HG02571 (cell line): ENCODE data around the gene KRT9.
"Not testable (repeated sequence)": the region's sequence is repeated elsewhere in the genome, so short reads cannot be mapped to it uniquely, and the experiment has no call there.

Experiments used
- ATAC-seq: cut with Tn5 transposase; IDR thresholded peaks from one replicate; pipeline ENCODE4 v1.9.1; 2021; ENCODE audit warnings: mild to moderate bottlenecking, moderate library complexity; ENCODE audit not compliant: unreplicated experiment

The KRT9 gene

DNA sequence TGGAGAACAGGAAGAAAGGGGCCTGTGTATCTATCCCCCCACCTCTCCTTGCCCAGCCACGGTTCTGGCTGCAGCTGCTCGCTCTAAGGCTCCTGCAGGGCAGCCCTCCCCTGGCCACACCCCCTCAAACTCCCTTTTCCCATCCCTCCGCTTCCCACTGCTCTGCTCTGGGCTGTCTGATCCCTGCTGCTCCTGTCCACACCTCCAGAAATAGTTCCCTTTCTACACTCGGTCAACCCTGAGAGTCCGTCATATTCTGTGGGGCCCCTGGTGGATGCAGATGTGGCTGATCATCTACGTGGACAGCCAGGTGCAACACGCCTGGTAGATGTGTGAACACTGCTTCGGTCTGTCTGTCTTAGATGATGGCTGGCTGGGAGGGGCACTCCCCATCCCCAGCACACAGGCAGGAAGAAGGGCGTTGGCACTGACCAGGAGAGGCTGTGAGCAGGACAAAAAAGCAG lies 24.4 kb downstream of the KRT9 start:
- no peak for ATAC-seq

DNA sequence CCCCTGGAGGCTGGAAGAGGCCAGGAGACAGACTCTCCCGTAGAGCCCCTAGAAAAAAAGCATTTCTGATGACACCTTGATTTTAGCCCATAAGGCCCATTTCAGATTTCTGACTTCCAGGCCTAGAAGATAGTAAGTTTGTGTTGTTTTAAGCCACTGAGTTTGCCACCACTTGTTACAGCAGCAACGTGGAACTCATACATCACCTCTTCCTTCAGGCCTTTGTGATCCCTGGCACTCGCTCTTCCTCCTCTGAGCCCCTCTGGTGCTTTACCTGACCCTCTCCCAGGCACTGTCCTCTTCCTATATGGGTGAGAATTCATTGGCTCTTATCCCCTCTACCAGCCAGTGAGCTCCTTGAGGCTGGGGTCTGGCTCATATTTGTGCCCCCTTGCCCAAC lies 25.0 kb downstream of the KRT9 start:
- no peak for ATAC-seq

DNA sequence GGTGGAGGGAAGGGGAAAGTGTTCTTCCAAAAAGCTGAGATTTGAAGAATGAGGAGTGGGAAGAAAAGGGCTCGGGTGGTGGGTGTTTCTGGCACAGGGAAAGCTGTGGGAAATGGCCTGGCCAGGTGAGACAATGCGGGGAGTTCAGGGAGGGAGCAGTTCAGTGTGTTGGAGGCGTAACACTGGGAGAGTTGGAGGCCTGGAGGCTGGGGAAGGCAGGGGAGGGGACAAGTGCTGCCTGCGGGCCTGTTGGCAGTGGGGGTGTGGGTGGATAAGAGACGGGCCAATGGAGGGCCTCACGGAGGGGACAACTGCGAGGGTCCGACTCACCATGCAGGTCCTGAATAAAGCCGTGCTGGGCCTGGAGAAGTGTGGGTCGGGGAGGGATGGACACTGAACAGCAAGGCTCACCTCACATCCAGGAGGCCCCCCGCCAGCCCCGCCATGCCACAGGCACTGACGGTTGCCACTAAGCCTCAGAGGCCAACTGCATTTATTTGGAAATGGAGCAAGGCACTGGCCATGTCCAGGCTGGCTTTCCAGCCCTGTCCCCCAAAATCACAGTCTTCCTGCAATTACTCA lies 25.9 kb downstream of the KRT9 start:
- ATAC-seq, result no peak

DNA sequence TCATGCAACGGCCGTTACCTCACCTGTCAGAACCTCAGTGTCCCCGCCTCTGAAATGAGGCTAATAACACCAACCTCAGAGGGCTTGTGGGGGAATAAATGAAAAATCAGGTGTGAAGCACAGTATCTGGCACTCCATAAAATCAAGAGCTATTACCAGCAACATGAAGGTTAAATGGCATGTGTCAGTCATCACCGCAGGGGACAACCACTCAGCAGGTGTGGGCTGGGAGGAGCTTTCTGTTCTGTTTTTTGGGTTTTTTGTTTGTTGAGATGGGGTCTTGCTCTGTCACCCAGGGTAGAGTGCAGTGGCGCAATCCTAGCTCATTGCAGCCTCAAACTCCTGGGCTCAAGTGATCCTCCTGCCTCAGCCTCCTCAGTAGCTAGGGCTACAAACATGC lies 26.9 kb downstream of the KRT9 start:
- ATAC-seq, result no peak

DNA sequence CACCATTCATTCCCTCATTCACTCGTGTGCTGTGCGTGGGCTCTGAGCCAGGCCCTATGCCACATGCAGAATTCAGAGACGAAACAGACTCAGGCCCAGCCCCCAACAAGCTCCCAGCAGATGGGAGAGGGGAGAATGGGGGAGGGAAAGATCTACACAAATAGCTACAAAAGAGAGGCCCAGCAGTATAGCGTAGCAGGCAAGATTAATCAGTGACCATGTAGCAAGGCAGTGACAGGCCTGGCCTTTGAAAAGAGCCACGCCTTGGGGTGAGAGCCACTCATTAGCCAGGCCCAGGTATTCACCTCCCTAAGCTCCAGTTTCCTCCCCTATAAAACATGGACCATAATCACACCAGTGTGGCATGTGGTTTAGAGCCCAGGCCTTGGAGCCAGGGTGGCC lies 27.4 kb downstream of the KRT9 start:
- ATAC-seq, result no peak

DNA sequence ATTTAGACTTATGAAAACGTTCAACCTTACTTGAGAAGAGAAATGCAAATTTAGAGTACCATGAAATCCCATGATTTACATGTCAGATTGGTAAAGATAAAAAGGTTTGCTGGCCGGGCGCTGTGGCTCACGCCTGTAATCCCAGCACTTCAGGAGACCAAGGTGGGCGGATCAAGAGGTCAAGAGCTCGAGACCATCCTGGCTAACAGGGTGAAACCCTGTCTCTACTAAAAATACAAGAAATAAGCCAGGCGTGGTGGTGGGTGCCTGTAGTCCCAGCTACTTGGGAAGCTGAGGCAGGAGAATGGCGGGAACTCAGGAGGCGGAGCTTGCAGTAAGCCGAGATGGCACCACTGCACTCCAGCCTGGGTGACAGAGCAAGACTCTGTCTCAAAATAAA lies 29.1 kb downstream of the KRT9 start:
- ATAC-seq, result not testable (repeated sequence)

DNA sequence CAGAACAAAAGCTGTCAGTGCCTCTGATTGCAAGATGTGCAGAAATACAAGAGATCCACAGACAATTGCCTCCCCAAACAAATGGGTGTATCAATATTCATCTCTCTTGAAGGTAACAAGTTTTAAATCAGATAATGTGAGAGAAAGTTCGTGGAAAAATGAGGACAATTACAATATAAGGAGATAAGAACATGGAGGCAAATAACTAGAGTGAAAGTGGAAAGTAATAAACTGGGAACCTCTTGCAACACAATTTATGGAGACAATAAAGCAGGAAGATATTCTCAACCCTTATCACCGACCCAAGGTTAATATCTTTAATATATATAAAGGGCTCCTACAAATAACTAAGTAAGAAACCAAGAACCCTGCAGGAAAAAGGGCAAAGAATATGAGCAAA lies 29.5 kb downstream of the KRT9 start:
- no peak for ATAC-seq

DNA sequence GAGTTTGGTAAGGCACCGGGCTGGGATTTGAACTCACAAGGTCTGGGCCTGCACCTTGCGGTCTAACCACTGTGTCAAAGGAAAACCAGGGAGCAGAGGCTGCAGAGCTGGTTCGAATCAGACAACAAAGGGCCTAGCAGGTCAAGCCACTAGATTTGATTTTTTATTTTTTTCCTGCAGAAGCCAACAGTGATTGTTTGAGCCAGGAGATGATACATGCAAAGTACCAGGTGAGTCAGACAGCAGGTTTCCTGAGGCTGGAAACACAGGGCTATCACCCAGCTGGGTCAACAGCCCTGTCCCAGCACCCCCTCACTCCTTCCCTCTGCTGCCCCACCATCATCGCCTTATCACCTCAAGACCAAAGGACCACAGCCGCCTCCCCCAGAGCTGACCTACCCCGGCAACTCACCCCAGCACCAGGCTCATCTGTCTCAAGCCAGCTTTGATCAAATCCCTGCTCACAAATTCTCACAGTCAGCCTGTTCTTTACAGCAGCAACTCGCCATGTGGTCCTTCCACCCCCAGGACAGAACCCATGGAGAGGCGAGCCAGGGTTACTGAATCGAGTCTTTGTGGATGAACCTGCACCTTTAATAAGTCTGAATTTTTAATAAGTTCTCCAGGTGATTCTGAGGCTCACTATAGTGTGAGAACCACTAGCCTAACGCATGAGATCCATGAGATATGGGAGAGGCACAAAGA lies 30.8 kb downstream of the KRT9 start:
- no peak for ATAC-seq

DNA sequence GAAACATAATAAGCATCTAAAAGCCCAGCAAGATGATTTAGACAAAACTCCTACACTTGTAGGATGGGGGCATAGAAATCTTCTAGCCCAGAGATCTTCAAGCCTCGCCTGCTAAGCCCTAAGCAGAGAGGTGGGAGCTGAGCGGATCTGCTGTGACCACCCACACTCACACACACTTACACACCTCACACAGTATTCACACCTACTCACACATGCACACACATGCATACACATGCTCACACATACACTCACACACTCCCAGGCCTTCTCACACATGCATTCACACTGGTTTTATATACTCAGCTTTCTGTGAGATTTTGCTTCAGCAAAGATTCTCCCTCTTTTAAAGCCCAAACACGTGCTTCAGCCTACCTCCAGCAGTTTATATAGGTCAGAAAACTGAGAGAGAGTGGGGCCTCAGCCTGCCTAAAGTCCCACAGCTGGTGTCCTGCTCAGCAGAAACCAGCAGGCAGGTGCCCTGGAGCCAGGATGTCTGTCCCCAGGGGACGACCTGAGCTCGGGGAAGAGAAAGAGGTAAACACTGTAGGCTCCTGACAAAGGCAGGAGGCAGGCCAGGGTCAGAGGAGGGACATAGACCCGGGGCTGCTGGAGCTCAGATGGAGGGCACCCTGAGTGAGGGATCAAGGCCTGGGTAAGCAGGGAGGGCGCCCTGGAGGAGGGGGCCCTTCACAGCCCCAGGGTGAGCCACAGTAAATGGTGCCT lies 31.7 kb downstream of the KRT9 start:
- no peak for ATAC-seq

DNA sequence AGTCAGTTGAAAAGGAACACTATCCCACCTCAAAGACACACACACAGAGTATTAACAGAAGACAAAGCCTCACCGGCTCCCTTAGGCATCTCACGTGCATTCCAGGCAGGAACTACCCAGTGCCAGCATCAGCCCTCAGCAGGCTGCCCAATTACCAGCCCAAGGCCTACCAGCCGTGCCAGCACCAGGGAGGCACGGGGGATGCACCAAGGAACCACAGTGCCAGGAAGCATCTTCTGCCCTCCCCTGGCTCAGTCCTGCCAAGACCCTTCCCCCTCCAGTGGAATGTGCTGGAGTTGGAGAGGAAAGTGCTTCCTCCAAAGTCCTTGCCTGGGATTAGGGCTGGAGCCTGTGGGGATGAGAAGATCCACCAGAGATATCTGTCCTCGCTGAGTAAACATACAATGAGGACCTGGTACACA lies 32.8 kb downstream of the KRT9 start:
- no peak for ATAC-seq

DNA sequence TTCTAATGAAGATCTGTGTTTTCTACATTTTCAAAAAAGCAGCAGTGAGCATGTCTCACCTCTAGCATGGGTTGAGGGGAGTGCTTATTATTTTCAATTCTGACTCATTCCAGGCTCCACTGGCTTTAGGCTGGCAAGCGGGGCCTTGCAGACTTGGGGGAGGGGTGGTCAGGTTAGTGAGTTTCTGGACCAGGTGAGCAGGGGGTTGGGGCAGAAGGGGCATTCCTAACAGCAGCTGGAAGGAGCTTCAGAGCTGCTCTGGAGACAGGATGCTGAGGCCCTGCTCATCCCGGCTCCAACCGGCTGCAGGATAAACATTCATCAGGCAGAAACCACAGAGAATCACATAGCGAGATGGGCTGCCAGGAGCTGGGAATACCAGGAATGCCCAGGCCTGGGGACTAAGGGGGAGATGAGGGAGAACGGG lies 33.3 kb downstream of the KRT9 start:
- ATAC-seq, result no peak

DNA sequence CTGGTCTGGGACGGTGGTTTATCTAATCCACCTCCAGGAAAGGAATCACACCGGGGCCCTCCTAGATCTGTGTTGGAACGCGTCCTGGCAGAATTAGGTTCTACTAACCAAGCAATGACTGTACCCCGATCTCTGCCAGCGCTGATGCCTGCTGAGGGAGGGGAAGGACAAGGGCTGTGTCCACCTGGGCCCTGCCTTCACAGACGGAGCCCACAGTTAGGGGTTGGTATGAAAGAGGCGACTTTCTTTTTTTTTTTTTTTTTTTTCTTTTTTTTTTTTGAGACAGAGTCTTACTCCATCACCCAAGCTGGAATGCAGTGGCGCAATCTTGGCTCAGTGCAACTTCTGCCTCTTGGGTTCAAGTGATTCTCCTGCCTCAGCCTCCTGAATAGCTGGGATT lies 33.9 kb downstream of the KRT9 start:
- no peak for ATAC-seq

DNA sequence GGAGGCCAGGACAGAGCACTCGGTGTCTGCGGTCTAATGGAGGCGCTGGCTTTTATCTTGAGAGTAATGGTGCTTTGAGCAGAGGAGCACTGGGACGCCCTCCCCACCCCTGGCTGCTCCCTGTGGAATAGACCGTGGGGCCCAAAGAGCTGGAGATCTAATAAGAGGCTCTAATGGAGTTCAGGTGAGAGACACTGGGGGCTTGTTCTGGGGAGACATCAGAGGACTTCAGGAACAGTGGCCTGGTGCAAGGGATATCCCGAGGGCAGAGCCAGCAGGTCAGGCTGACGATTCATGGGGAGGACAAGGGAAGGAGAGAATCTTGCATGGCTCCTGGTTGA lies 34.3 kb downstream of the KRT9 start:
- ATAC-seq, result no peak

DNA sequence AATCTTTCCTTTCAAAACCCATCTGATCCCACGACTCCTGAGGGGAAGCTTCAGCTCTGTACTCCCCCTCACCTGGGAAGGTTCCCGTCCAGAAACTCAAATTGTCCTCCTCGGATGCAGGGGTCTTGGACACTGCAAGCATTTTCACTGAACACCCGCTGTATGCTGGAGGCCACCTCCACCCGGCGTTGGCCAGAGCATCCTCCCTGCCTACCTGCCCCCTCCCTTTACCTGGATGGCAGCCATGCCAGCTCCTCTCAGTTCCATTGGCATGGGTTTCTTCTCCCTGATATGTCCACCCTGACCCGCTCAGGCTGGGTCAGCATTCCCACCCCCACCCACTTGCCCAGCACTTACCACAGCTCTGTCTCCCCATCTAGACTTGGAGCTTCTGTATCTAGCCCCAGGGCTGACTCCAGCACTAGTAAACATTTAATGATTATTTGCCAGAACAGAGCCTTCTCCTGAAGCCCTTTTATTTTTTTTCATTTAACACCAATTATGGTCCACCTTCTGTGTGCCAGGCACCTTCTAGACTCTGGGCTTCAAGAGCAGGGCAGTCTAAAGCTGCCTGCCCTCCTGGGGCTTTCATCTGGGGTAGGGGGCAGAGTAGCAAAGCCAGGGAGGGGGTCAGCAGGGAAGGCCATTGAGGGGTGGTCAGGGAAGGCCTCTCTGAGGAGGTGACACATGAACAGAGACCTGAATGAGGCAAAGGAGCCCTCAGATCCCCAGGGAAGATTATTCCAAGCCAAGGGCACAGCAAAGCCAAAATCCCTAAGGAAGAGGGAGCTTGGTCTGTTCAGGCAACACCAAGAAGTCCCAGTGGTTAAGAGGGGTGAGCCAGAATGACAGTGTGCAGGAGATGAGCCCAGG lies 34.9 kb downstream of the KRT9 start:
- no peak for ATAC-seq

DNA sequence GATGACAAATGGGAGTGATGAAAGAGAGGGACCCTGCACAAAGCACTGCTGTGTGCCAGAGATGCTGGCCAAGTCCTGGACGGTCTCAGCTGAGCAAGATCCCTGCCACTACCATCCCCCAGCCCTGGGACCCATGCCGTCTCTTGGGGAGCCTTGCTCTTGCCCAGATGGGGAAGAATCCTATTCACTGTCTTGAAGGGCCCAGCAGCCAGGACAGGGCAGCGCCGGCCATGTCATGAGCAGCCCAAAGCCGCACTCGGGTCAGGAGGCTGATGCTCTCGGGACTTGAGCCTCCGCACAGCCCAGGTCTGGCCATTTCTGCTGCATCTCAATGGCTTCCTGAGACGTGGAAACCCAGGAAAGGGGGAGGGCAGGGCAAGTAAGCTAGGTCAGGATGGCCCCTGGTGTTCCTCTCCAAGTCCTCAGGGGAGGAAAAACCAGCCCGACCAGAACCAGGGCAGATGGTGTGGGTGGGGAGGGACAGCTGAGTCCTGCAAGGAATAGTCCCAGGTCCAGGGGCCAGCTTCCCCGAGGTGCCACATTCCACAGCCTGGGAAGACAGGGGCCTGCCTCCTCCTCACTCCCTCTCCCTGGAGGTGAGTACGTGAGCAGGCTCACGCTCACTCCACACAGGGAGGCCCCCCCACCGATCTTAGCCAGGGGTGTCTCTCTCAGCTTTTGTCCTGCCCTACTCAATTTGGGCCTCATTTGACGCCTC lies 35.9 kb downstream of the KRT9 start:
- ATAC-seq, result no peak

DNA sequence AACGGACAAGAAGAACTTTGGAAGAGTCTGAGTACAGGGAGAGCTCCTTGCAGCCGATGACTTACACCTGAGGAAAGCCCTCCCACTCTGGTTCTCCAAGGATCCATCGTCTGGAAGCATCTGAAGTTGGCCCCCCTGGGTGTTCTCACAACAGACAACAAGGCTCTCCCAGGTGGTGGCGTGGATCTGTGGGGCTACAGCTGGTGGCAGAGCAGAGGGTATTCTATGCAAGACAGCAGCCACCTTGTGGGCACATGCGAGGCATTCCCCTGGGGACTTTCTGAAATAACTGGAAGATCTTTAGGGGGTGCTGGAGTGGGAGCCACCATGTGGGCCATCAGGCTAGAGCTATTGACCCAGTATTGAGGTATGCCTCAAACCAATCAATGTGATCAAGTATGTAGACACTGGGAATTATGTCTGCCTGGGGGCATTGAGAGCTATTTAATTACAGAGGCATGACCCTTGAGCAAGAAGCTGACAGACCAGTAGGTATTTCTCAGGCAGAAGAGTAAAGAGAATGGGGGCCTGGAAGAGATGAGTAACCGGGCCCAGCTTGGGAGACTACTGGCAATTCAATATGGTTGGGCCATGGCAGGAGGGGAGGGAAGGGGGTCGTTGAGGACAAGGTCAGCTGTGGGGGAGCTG lies 36.8 kb downstream of the KRT9 start:
- ATAC-seq, result no peak

DNA sequence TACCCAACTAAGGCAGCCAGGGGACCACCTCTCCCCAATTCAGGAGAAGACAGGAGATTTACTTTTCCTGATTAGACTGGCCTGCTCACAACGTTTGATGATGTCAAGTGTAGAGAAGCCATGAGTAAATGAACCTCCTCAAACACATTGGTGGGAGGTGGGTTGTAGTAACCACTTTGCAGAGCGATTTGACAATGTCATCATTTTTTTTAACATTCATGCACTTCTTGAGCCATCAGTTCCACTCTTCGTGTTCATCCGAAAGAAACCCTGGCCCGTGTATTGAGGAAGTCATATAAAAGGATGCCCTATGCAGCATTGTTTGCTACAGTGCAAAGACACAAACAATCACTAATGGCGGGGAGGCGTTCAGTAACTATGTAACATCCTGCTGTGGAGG lies 38.2 kb downstream of the KRT9 start:
- no peak for ATAC-seq

DNA sequence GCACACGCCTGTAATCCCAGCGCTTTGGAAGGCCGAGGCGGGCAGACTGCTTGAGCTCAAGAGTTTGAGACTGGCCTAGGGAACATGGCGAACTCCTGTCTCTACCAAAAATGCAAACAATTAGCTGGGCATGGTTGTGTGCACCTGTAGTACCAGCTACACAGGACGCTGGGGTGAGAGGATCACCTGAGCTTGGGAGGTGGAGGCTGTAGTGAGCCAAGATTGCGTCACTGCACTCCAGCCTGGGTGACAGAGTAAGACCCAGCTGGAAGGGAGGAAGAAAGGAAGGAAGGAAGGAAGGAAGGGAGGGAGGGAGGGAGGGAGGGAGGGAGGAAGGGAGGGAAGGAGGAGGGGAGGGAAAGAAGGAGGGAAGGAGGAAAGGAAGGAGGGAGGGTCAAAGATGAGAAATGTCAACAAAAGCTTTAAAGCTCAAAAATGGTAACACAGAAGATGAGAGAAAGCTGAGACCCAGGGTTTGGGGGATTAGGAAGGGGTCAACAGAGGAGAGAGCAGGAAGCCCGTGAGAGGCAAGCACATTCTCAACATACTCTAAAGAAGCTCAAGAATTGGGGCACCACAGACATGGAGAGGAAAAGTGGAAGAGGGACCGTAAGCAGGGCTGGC lies 38.8 kb downstream of the KRT9 start:
- no peak for ATAC-seq

DNA sequence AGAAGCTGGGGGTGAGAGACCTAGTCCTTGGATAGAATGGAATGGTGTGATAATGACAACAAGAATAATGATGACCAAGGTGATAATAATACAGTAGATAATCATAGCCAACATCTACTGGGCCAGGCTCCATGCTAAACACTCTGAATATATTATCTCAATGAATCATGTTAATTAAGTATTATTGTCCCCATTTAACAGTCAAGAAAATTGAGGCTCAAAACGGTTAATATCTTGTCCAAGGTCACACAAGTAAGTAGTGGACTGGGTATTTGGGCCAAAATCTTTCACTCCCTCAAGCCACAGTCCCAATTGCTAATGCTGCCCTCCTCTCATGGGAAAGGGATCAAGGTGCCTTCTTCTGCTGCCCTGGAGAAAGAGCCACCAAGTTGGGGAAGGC lies 39.9 kb downstream of the KRT9 start:
- ATAC-seq, result no peak
